Fibroblast of lung (primary cell): ENCODE measurements around the gene TXNRD2. TPM values are rescaled to one million over a fixed set of nuclear protein-coding genes. Genes with fewer than 3 reads are reported as not detected.
A peak's percentile ranks its signal among the peaks of the same experiment; 100 is the strongest.

Experiments
- DNase-seq, 2 donors: peaks; one replicate each; pipeline versions ENCODE4 v3.0.0 to v3.0.0-alpha.2; 2010; ENCODE audit warnings: low read depth in 2 of 2
- H2AFZ ChIP-seq: 2 replicates; pipeline ENCODE4 v1.5.1; 2012; ENCODE audit warnings: low read length, control low read depth, inconsistent platforms
- H3K27ac ChIP-seq: 2 replicates; pipeline ENCODE4 v1.5.1; 2011; ENCODE audit warnings: low read length, control low read depth; ENCODE audit not compliant: insufficient read depth
- H3K27me3 ChIP-seq: 2 replicates; pipeline ENCODE4 v1.5.1; 2011; ENCODE audit warnings: mild to moderate bottlenecking, low read length; ENCODE audit not compliant: control insufficient read depth, insufficient read depth
- H3K36me3 ChIP-seq: 2 replicates; pipeline ENCODE4 v1.5.1; 2011; ENCODE audit warnings: low read length; ENCODE audit not compliant: control insufficient read depth, insufficient read depth
- H3K4me1 ChIP-seq: 2 replicates; pipeline ENCODE4 v1.5.1; 2011; ENCODE audit warnings: low read length; ENCODE audit not compliant: control insufficient read depth, insufficient read depth; ENCODE audit errors: extremely low read depth
- H3K4me2 ChIP-seq: 2 replicates; pipeline ENCODE4 v1.5.1; 2011; ENCODE audit warnings: low read length, control low read depth; ENCODE audit not compliant: insufficient read depth; ENCODE audit errors: extremely low read depth
- H3K4me3 ChIP-seq, 4 experiments: fragments of 200-600 bp in 1 of 4; sonication (generic) in 1 of 4; replicated peaks in 1 of 4; 2 replicates each; pipeline ENCODE4 v1.5.1; 2011 to 2016; ENCODE audit warnings: low read length in 4 of 4, low read depth in 3 of 4, mild to moderate bottlenecking in 3 of 4, control low read depth in 2 of 4, inconsistent platforms in 1 of 4, mixed read lengths in 1 of 4; ENCODE audit not compliant: insufficient read depth in 1 of 4; ENCODE audit errors: control extremely low read depth in 1 of 4
- H3K79me2 ChIP-seq: 2 replicates; pipeline ENCODE4 v1.5.1; 2012; ENCODE audit warnings: mild to moderate bottlenecking, low read length, inconsistent platforms; ENCODE audit not compliant: control insufficient read depth, insufficient read depth
- H3K9ac ChIP-seq: 2 replicates; pipeline ENCODE4 v1.5.1; 2011; ENCODE audit warnings: mild to moderate bottlenecking, low read length, control low read depth; ENCODE audit not compliant: insufficient read depth
- H3K9me3 ChIP-seq: 2 replicates; pipeline ENCODE4 v1.5.1; 2012; ENCODE audit warnings: low read depth, low read length; ENCODE audit not compliant: control insufficient read depth, insufficient read depth
- H4K20me1 ChIP-seq: 2 replicates; pipeline ENCODE4 v1.5.1; 2011; ENCODE audit warnings: low read length; ENCODE audit not compliant: control insufficient read depth, insufficient read depth; ENCODE audit errors: extremely low read depth
- EZH2 ChIP-seq: IDR thresholded peaks from 2 replicates; pipeline ENCODE4 v1.5.1; 2012; ENCODE audit warnings: low read length, control low read depth, mild to moderate bottlenecking; ENCODE audit errors: missing control alignments
- polyA plus RNA-seq, 2 donors: library from polyadenylated mRNA; depleted of rRNA in 1 of 2; stranded (reverse) in 1 of 2; unstranded in 1 of 2; fragments of >200 nt; gene quantifications; 2 replicates each; pipeline ENCODE4 v1.2.1, GENCODE V29; 2011 to 2012; ENCODE audit warnings: missing spikeins in 1 of 2
- total RNA-seq: library from RNA; depleted of rRNA; stranded (reverse); fragments of >200 nt; gene quantifications from 2 replicates; pipeline ENCODE4 v1.2.1, GENCODE V29; 2014
- TF ChIP-seq, protein P1 (sequence below), 2 donors: IDR thresholded peaks in 1 of 2; conservative IDR thresholded peaks in 1 of 2; 1 replicate in 1 of 2; 2 replicates in 1 of 2; pipeline ENCODE4 v1.5.1; 2011 to 2012; ENCODE audit warnings: low read length in 2 of 2, control low read depth in 1 of 2, inconsistent platforms in 1 of 2, low read depth in 1 of 2, mild to moderate bottlenecking in 1 of 2

Gene TXNRD2
- total and polyA plus RNA-seq, 2 donors (not counting 1 experiment from before 2014, with no cell fraction given): 13.2 to 30.7 TPM

DNA sequence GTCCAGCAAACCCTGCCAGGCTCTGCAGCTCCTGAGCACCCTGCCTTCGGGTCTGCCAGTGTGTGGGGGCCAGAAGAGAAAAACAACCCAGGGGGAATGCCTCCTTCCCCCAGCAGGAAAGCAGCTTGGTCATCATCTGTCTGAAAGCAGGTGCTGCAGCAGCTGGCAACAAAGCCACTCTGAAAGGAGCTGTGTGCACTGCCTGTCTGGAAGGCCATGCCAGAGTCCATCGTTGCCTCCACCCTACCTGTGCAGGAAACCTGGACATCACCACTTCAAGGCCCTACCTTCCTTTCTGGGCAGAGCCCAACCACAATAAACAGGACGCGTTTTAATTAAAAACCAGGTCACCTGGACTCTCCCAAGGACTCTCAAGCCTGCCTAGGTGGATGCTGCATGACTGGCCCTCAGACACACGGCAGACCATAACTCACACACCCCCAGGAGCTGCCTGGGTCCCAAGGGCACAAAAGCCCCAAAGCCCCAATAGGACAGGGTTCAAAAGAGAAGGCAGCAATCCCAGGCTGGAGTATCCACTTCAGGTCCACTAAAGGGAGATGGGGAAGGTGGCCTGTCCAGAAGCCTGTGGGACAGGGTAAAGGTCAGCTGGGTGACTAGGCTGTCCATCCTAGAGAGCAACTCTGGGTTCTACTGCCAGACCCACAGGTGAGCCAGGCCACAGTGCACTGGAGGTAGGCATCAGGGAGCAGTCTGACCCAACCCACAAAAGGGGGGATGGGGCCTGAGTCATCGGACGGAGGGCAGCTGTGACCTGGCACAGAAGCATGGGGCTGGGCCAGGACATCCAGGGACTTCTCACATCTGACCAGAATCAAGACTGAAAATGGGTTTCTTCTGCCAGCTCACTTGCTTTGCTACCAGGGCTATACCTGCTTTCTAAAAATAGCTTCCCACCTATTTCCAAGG lies 93.1 kb downstream of the TXNRD2 start:
- Histone ChIP-seq H2AFZ (no peak overlapping the region), H3K4me3 (no peak overlapping the region), H3K4me1 (peaks cover 8% of the 10 kb centered on the region), H3K4me2 (no peak overlapping the region), H3K9ac (no peak overlapping the region), H3K36me3 (peaks cover 12% of the 10 kb centered on the region), H3K9me3 (no peaks in the 10 kb centered on the region), H3K79me2 (peaks cover 30% of the 10 kb centered on the region), H4K20me1 (no peaks in the 10 kb centered on the region), H3K27ac (no peak overlapping the region), H3K27me3 (no peaks in the 10 kb centered on the region)
- TF ChIP-seq, protein P1, sequence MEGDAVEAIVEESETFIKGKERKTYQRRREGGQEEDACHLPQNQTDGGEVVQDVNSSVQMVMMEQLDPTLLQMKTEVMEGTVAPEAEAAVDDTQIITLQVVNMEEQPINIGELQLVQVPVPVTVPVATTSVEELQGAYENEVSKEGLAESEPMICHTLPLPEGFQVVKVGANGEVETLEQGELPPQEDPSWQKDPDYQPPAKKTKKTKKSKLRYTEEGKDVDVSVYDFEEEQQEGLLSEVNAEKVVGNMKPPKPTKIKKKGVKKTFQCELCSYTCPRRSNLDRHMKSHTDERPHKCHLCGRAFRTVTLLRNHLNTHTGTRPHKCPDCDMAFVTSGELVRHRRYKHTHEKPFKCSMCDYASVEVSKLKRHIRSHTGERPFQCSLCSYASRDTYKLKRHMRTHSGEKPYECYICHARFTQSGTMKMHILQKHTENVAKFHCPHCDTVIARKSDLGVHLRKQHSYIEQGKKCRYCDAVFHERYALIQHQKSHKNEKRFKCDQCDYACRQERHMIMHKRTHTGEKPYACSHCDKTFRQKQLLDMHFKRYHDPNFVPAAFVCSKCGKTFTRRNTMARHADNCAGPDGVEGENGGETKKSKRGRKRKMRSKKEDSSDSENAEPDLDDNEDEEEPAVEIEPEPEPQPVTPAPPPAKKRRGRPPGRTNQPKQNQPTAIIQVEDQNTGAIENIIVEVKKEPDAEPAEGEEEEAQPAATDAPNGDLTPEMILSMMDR (conservative IDR thresholded peaks at IDR 0.05 in 1 of 2, IDR thresholded peaks at IDR 0.05 in 1 of 2; ENCODE audit: low read depth in 1 of 2, low read length in 2 of 2): no peak
- no peak for TF ChIP-seq EZH2
- peak in 1 of 2 donors; percentile 14 for DNase-seq

DNA sequence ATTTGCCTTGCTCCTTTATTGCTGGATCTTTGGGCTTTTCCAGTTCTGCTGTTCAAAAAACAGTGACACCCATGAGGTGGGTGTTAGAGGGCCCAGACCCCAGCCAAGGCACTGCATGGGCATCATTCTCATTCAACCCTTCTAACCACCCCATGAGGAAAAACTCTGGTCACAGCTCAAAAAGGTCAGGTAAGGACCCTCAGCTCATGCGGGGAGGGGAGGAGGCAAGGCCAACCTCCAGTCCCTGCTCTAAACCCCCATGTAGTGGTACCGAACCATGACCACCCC lies 94.3 kb downstream of the TXNRD2 start:
- no peaks in the 10 kb centered on the region for H4K20me1 ChIP-seq
- peaks cover 5% of the 10 kb centered on the region for H3K4me1 ChIP-seq
- no peak overlapping the region for H2AFZ ChIP-seq
- peaks cover 12% of the 10 kb centered on the region for H3K36me3 ChIP-seq
- no peak overlapping the region for H3K4me2 ChIP-seq
- H3K27me3 ChIP-seq: no peaks in the 10 kb centered on the region
- H3K4me3 ChIP-seq: no peak overlapping the region
- TF ChIP-seq, protein P1 (conservative IDR thresholded peaks at IDR 0.05 in 1 of 2, IDR thresholded peaks at IDR 0.05 in 1 of 2; ENCODE audit: low read depth in 1 of 2, low read length in 2 of 2): no peak
- no peak for TF ChIP-seq EZH2
- H3K27ac ChIP-seq: no peak overlapping the region
- H3K9me3 ChIP-seq: no peaks in the 10 kb centered on the region
- no peak for DNase-seq
- no peak overlapping the region for H3K9ac ChIP-seq
- H3K79me2 ChIP-seq: peaks cover 17% of the 10 kb centered on the region

DNA sequence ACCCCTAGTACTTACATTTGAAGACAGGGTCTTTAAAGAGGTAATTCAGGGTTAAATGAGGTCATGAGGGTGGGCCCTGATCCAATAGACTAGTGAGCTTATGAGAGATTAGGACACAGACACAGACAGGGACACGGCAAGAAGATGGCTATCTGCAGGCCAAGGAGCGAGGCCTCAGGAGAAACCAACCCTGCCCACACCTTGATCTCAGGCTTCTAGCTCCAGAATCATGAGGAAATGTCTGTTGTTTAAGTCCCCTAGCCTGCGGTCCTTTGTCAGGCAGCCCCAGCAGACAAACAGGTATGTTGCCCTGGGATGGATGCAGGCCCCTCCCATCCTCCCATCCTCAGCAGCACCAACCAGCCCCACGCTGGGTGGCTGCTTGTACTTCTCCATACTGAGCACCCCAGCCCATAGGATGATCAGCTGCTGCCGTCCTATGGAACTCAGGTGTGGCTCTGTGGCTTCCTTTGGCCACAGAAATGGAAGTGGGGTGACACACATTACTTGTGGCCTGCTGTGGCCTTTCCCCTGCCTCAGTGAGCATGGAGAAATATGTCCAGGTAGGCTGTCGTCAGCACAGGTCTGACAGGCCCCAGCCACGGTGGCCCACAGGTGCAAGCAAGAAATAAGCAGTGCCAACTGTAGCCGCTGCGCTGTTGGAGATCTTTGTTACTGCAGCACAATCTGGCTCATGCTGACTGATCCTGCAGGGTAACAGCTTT lies 94.8 kb downstream of the TXNRD2 start:
- H3K27me3 ChIP-seq: no peaks in the 10 kb centered on the region
- H3K4me1 ChIP-seq: peaks cover 5% of the 10 kb centered on the region
- no peak overlapping the region for H3K9ac ChIP-seq
- TF ChIP-seq EZH2: no peak
- TF ChIP-seq, protein P1 (conservative IDR thresholded peaks at IDR 0.05 in 1 of 2, IDR thresholded peaks at IDR 0.05 in 1 of 2; ENCODE audit: low read depth in 1 of 2, low read length in 2 of 2): no peak
- no peak overlapping the region for H3K4me2 ChIP-seq
- no peak overlapping the region for H2AFZ ChIP-seq
- no peak for DNase-seq
- no peaks in the 10 kb centered on the region for H3K9me3 ChIP-seq
- peaks cover 12% of the 10 kb centered on the region for H3K79me2 ChIP-seq
- peaks cover 7% of the 10 kb centered on the region for H3K36me3 ChIP-seq
- H3K4me3 ChIP-seq: no peak overlapping the region
- no peak overlapping the region for H3K27ac ChIP-seq
- H4K20me1 ChIP-seq: no peaks in the 10 kb centered on the region
